Measurements from ENCODE around the gene CEP295NL. TPM values are rescaled to one million over a fixed set of nuclear protein-coding genes. Genes with fewer than 3 reads are reported as not detected.

Gene CEP295NL
- total and polyA plus RNA-seq, 2 of the 13 experiments (the other 11 are each of a cell fraction or from before 2014, with no cell fraction given), result not detected

GRCh38 chr17:78878871-78879527 is 24.0 kb downstream of the CEP295NL start:
- Histone ChIP-seq H3K27ac (ENCODE audit: extremely low read length, insufficient read depth, low read length) (no peak overlapping the region), H3K4me2 (ENCODE audit: low read depth, low read length) (no peak overlapping the region), H3K36me3 (replicated peaks in 1 of 2; ENCODE audit: control insufficient read depth in 1 of 2, insufficient read depth in 2 of 2, low read length in 2 of 2) (no peaks in the 10 kb centered on the region), H3K9ac (ENCODE audit: insufficient read depth, low read depth, low read length) (no peak overlapping the region), H3K4me1 (ENCODE audit: insufficient read depth, low read length) (peaks cover 19% of the 10 kb centered on the region), H4K20me1 (ENCODE audit: insufficient read depth, low read length) (no peaks in the 10 kb centered on the region), H3K27me3 (ENCODE audit: control insufficient read depth in 1 of 2, insufficient read depth in 2 of 2, low read length in 2 of 2) (no peaks in the 10 kb centered on the region), H3K9me3 (ENCODE audit: low read length) (no peaks in the 10 kb centered on the region), H3K4me3 (replicated peaks in 1 of 3; ENCODE audit: insufficient read depth in 1 of 3, low read depth in 2 of 3, low read length in 3 of 3) (no peak overlapping the region), H2AFZ (ENCODE audit: low read length) (no peak overlapping the region), H3K79me2 (ENCODE audit: insufficient read depth, low read length) (no peaks in the 10 kb centered on the region)
- DNase-seq (ENCODE audit: low spot score), result no peak
- in situ Hi-C loops (cut with HindIII; ENCODE audit: extremely low pct_ligation_motif_present, low pct_unique_long_range_greater_than_20kb), result no loop called here
- no peak for ATAC-seq
- POLR2A ChIA-PET, result no interaction called here
- intact Hi-C loops (cut with micrococcal nuclease; ENCODE audit: unreplicated experiment), result no loop called here
- no TSS peak for BruUV-seq (replicated peaks)
- CTCF ChIA-PET (ENCODE audit: low intra/inter-chr PET ratio, low total read pairs), result no interaction called here
- FAIRE-seq, result no peak
- WGBS (ENCODE audit: low lambda C conversion rate), result 89% methylated on average over 14 of the region's 14 CpGs
- TF ChIP-seq ZKSCAN1 (IDR thresholded peaks at IDR 0.05; ENCODE audit: low read length) (no peak), JARID2 (CRISPR knock-in tag; IDR thresholded peaks at IDR 0.05; ENCODE audit: insufficient replicate concordance) (no peak), HNRNPH1 (optimal IDR thresholded peaks at IDR 0.05; ENCODE audit: low read depth, low read length) (no peak), ZNF225 (CRISPR knock-in tag; IDR thresholded peaks at IDR 0.05) (no peak), MEIS2 (CRISPR knock-in tag; IDR thresholded peaks at IDR 0.05) (no peak), XBP1 (CRISPR knock-in tag; IDR thresholded peaks at IDR 0.05) (no peak), E2F5 (CRISPR knock-in tag; conservative IDR thresholded peaks at IDR 0.05) (no peak), FOXP1 (IDR thresholded peaks at IDR 0.05) (no peak), FOXP1 (CRISPR knock-in tag; IDR thresholded peaks at IDR 0.05) (no peak), RCOR2 (CRISPR knock-in tag; IDR thresholded peaks at IDR 0.05) (no peak), BORCS8-MEF2B (CRISPR knock-in tag; IDR thresholded peaks at IDR 0.05) (no peak), GZF1 (CRISPR knock-in tag; IDR thresholded peaks at IDR 0.05) (no peak), RFXAP (CRISPR knock-in tag; IDR thresholded peaks at IDR 0.05; ENCODE audit: borderline replicate concordance) (no peak), MXD4 (CRISPR knock-in tag; IDR thresholded peaks at IDR 0.05) (no peak), TRIM22 (IDR thresholded peaks at IDR 0.05) (no peak), PHF20 (CRISPR knock-in tag; IDR thresholded peaks at IDR 0.05) (no peak), ZNF660 (CRISPR knock-in tag; IDR thresholded peaks at IDR 0.05; ENCODE audit: borderline replicate concordance, low read depth) (no peak), ZNF83 (CRISPR knock-in tag; IDR thresholded peaks at IDR 0.05; ENCODE audit: borderline replicate concordance) (no peak), RBAK (CRISPR knock-in tag; IDR thresholded peaks at IDR 0.05) (no peak)
- TF ChIP-seq, protein P1, sequence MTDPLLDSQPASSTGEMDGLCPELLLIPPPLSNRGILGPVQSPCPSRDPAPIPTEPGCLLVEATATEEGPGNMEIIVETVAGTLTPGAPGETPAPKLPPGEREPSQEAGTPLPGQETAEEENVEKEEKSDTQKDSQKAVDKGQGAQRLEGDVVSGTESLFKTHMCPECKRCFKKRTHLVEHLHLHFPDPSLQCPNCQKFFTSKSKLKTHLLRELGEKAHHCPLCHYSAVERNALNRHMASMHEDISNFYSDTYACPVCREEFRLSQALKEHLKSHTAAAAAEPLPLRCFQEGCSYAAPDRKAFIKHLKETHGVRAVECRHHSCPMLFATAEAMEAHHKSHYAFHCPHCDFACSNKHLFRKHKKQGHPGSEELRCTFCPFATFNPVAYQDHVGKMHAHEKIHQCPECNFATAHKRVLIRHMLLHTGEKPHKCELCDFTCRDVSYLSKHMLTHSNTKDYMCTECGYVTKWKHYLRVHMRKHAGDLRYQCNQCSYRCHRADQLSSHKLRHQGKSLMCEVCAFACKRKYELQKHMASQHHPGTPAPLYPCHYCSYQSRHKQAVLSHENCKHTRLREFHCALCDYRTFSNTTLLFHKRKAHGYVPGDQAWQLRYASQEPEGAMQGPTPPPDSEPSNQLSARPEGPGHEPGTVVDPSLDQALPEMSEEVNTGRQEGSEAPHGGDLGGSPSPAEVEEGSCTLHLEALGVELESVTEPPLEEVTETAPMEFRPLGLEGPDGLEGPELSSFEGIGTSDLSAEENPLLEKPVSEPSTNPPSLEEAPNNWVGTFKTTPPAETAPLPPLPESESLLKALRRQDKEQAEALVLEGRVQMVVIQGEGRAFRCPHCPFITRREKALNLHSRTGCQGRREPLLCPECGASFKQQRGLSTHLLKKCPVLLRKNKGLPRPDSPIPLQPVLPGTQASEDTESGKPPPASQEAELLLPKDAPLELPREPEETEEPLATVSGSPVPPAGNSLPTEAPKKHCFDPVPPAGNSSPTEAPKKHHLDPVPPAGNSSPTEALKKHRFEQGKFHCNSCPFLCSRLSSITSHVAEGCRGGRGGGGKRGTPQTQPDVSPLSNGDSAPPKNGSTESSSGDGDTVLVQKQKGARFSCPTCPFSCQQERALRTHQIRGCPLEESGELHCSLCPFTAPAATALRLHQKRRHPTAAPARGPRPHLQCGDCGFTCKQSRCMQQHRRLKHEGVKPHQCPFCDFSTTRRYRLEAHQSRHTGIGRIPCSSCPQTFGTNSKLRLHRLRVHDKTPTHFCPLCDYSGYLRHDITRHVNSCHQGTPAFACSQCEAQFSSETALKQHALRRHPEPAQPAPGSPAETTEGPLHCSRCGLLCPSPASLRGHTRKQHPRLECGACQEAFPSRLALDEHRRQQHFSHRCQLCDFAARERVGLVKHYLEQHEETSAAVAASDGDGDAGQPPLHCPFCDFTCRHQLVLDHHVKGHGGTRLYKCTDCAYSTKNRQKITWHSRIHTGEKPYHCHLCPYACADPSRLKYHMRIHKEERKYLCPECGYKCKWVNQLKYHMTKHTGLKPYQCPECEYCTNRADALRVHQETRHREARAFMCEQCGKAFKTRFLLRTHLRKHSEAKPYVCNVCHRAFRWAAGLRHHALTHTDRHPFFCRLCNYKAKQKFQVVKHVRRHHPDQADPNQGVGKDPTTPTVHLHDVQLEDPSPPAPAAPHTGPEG (CRISPR knock-in tag; IDR thresholded peaks at IDR 0.05), result no peak

Measured in HepG2 (cell line).